Measurements from ENCODE around the gene SCML1.

SCML1 gene

GRCh38 chrX:17788956-17789562, 51.8 kb downstream of the SCML1 start:
- DNase-seq (ENCODE audit: low read depth in 2 of 2) = no peak

GRCh38 chrX:17792826-17793225, 55.5 kb downstream of the SCML1 start:
- DNase-seq (ENCODE audit: low read depth in 2 of 2) = no peak

GRCh38 chrX:17798921-17799320, 61.6 kb downstream of the SCML1 start:
- no peak for DNase-seq (ENCODE audit: low read depth in 2 of 2)

- no peak for DNase-seq (ENCODE audit: low read depth in 2 of 2)
These were observed 64.1 kb downstream of the SCML1 start for GRCh38 chrX:17801431-17801830.

- no peak for DNase-seq (ENCODE audit: low read depth in 2 of 2)
These were observed 65.5 kb downstream of the SCML1 start for GRCh38 chrX:17802756-17803155.

- DNase-seq (ENCODE audit: low read depth in 2 of 2) = no peak
These were observed 66.2 kb downstream of the SCML1 start for GRCh38 chrX:17803449-17803848.

All from stimulated activated CD8-positive, alpha-beta memory T cell treated with anti-CD3 and anti-CD28 coated beads, Interleukin-7, amount 100 ng/mL, for 4 hours (primary cell).